Measurements from ENCODE around the gene GRIK2.

The GRIK2 gene

DNA sequence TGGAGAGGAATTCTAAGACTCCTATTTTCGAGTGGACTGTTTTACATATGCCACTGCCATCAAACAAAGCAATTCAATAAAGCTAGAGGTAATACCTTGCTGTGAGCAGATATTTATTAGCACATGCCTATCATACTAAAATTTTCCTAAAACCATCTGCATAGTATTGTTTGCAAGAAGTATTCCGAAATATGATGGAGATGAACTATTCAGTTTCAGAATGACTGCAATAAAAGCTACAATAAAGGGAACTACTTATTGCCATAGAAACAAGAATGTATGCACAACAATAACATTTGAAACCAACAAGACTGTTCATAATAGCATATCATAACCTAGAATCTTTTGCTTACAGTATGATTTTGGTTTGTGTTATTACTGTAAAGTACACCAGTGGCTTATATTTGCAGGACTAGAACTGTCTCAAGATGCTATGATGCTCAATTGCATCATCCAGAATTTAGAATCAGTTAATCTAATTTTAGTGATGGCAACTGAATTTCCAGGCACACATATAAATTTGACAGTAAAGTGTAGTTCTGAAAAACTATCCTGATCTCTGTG lies 144.3 kb downstream of the GRIK2 start:
- DNase-seq (ENCODE audit: low read depth in 1 of 2, low spot score in 1 of 2): no peak

GRCh38 chr6:101539510-101540245 lies 146.2 kb downstream of the GRIK2 start:
- DNase-seq (ENCODE audit: low read depth in 1 of 2, low spot score in 1 of 2): no peak

- no peak for DNase-seq (ENCODE audit: low read depth in 1 of 2, low spot score in 1 of 2)
These were observed 148.4 kb downstream of the GRIK2 start for GRCh38 chr6:101541894-101542293.

DNA sequence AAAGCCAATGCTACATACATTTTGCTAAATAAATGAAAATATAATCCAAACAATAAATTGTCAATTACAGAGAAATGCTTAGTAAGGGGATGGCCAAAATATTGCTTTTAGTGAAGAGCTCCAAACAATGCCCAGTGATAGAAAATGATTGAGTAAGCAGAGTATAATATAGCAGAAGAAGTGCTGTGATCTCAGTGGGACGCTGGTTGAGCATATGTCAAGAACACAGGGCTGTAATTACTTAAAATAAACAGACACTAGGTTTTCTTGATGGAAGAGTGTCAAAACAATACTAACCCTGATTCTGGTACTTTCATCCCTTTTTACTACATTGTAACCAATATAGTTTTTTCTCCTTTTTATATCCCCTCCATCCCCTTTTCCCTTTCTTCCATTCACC lies 150.3 kb downstream of the GRIK2 start:
- no peak for DNase-seq (ENCODE audit: low read depth in 1 of 2, low spot score in 1 of 2)

DNA sequence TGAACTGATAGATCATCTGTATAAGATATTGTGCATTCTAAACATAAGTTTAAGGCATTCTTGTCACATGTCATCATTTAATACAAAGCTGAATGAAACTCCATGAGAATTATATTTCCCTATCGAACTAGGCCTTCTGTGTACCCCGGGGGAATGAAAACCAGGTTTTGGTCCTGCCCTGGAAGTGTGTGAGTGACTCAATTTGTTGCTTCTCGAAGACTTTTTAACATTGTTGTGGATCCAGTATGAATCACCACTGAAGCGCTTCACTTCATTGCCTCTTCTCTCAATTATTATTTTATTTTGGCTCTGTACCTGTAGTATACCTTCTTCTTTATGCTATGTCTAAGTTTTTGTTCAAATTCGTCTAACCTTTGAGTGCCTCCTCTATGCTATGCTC lies 150.8 kb downstream of the GRIK2 start:
- no peak for DNase-seq (ENCODE audit: low read depth in 1 of 2, low spot score in 1 of 2)

GRCh38 chr6:101545191-101545590 lies 151.7 kb downstream of the GRIK2 start:
- no peak for DNase-seq (ENCODE audit: low read depth in 1 of 2, low spot score in 1 of 2)

GRCh38 chr6:101550451-101550850 lies 156.9 kb downstream of the GRIK2 start:
- DNase-seq (ENCODE audit: low read depth in 1 of 2, low spot score in 1 of 2): no peak

DNA sequence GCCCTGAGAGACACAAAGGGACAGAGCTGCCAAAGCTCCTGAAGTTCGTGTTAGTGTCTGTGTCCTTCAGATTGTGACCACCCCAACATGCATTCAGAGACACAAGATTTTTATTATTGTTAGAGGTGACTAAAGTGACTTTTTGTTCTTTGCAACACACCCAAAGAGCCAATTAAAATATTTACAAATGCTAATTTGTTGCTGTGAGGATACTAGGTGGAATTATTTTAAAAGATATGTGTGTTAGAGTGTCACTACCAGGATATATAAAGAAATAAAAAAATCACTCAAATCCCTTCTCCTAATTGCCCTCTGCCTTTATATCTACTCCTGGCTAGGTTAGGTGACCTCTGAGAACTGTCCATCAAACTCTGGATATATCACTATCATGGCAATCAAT lies 160.7 kb downstream of the GRIK2 start:
- no peak for DNase-seq (ENCODE audit: low read depth in 1 of 2, low spot score in 1 of 2)

- DNase-seq (ENCODE audit: low read depth in 1 of 2, low spot score in 1 of 2): no peak
These were observed 165.2 kb downstream of the GRIK2 start for GRCh38 chr6:101558712-101559111.

GRCh38 chr6:101572627-101573026 lies 179.1 kb downstream of the GRIK2 start:
- no peak for DNase-seq (ENCODE audit: low read depth in 1 of 2, low spot score in 1 of 2)

DNA sequence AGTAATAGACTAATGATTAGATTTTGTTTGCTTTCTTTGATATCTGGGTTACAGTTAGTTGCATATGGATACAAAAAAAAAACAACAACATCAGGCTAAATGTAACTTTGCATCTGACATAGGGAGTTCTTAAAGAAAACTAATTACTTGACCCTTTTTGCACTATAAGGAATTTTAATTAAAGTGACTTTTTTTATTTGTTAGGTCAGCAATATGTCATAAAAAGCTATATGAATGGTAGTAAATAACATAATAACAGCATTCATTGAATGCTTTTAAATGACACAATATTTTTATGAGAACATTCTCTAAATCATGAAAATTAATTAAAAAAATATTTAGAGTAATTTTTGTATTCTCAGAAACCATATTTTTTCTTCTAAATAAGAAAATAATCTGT lies 183.6 kb downstream of the GRIK2 start:
- no peak for DNase-seq (ENCODE audit: low read depth in 1 of 2, low spot score in 1 of 2)

DNA sequence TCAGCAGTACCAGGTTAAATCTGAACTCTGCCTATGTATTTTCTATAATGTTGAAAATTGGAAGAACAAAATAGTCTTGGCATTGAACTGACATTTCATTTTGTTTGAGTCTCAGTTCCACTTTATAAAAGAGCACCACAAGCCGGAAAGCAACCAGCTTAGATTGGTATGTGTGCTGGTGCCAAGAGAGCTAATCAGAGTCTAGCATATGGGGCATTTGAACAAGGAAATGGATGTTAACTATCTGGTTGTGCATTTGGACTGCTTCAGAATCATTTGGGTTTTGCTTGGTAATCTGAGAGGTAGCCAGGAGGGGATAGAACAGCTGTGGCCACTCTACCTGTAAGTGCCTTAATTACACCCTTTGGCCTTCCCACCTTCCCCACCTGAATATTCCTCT lies 184.8 kb downstream of the GRIK2 start:
- DNase-seq (ENCODE audit: low read depth in 1 of 2, low spot score in 1 of 2): no peak

GRCh38 chr6:101582792-101583191 lies 189.3 kb downstream of the GRIK2 start:
- DNase-seq (ENCODE audit: low read depth in 1 of 2, low spot score in 1 of 2): no peak

GRCh38 chr6:101585501-101585900 lies 192.0 kb downstream of the GRIK2 start:
- no peak for DNase-seq (ENCODE audit: low read depth in 1 of 2, low spot score in 1 of 2)

DNA sequence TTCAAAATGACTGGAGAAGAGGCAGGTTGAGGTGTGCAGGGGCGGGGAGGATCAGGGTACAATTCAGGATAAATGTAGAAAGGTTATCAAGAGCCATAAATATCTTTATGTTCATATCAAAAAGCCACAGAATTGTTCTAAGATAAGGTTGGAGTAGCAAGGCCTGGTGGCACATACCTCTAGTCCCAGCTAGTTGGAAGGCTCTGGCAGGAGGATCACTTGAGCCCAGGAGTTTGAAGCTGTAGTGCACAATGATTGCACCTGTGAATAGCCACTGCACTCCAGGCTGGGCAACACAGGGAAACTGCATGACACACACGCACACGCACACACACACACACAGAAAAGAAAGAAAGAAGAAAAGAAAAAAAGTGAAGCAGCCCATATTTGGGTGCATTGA lies 194.8 kb downstream of the GRIK2 start:
- no peak for DNase-seq (ENCODE audit: low read depth in 1 of 2, low spot score in 1 of 2)

DNA sequence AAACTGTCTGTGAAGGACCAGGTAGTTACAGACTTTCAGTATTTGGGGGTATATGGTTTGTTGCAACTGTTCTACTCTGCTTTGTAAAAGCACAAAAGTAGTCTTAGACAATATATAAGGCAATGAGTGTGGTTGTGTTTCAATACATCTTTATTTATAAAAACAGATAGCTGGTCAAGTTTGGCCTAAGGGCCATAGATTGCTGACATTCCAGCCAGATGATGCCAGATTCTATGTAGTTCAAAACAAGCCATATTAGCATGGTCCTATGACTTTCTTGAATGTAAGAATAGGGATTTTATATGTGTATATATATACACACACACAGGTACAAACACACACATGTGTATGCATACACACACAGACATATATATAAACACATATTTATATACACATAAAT lies 201.8 kb downstream of the GRIK2 start:
- DNase-seq (ENCODE audit: low read depth in 1 of 2, low spot score in 1 of 2): no peak

GRCh38 chr6:101597693-101598092 lies 204.2 kb downstream of the GRIK2 start:
- no peak for DNase-seq (ENCODE audit: low read depth in 1 of 2, low spot score in 1 of 2)

GRCh38 chr6:101605426-101605825 lies 211.9 kb downstream of the GRIK2 start:
- DNase-seq (ENCODE audit: low read depth in 1 of 2, low spot score in 1 of 2): no peak

DNA sequence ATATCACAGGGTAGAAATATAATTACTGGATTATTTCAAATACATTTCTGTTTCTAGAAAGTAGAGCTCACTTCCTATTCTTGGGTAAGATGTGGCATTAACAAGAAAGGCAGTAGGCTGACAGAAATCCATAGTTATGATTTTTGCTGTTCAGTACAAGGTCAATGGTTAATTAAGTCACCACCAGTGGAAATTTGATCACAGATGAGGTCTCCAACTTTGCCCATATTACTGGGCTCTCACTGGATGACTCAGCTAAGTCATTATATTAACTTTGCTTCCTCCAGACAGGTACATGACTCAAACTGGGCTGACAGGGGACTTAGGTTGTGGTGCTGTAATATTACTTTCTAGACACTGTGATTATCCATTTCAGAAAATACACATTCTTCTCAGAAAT lies 212.4 kb downstream of the GRIK2 start:
- DNase-seq (ENCODE audit: low read depth in 1 of 2, low spot score in 1 of 2): no peak

DNA sequence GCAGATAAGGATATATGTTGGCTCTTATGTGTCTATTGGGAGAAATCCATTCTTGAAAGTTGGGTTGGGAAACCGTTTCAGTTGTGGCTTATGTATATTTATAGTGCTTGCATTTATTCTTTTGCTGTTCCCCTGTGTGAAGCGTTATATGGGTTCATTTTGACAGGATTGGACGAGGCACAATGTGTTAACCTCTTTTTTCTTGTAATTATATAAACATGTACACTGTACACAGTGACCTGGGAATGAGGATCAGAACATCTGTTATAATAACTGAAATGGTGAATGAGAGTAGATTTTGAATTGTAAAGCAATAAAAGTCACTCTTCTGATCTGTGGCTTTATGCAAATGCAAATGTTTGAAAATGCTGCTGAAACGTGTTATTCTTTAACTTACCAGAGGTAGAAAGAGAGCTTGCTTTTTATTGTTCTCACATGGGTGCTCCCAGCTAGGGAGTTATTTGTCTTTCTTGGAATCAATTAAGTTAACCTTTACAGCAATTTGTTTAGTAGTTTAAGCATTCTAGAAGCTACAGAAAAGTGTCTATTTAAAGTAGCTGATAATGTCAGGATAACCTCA lies 213.7 kb downstream of the GRIK2 start:
- DNase-seq (ENCODE audit: low read depth in 1 of 2, low spot score in 1 of 2): no peak

DNA sequence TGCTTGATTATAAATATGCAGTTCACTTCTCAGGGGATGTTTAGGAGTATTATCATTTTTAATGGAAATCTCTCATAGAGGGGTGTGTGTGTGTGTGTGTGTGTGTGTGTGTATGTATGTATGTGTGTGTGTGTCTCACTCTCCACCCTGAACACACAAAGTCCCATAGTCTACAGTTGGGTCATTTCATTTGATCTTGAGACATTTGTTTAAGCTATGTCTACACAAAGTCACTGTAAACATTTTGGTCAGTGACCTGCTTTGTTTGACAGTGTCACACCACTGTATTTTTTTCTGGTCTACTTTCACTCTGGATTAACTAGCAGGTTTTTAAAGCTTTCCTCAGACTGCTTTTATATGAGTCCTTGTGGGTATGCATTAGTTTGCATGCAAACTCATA lies 215.2 kb downstream of the GRIK2 start:
- no peak for DNase-seq (ENCODE audit: low read depth in 1 of 2, low spot score in 1 of 2)

DNA sequence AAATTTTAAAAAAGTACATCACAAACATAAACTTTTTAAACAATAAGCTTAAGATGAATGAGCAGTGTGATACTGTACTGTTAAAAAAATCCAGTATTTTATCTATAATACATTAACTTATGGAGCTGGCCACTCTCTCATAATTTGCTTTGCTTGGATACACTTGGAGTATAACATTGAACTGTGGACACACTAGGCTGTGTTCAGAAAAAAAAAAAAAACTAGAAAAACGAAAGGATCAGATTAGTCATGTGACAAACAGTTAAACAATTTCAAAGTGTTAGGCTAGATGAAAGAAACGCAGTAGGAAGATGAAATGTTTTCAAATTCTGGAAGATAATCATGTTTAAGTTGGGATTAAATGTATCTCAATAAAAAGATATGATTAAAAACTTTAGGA lies 220.0 kb downstream of the GRIK2 start:
- no peak for DNase-seq (ENCODE audit: low read depth in 1 of 2, low spot score in 1 of 2)

GRCh38 chr6:101614774-101615173 lies 221.3 kb downstream of the GRIK2 start:
- no peak for DNase-seq (ENCODE audit: low read depth in 1 of 2, low spot score in 1 of 2)
